Prostate gland (tissue), 2 donors: ENCODE results near the gene THBS1. TPM values are rescaled to one million over a fixed set of nuclear protein-coding genes. Genes with fewer than 3 reads are reported as not detected.

Source experiments
- DNase-seq: peaks from one replicate; pipeline ENCODE4 v3.0.0-alpha.2; 2019; ENCODE audit warnings: low spot score
- H3K27ac ChIP-seq, 2 donors: fragments of 200-600 bp; sonication (generic); 2 replicates each; pipeline ENCODE4 v1.5.1; 2017 to 2019
- H3K27me3 ChIP-seq: fragments of 200-600 bp; sonication (generic); replicated peaks from 2 replicates; pipeline ENCODE4 v1.5.1; 2019; ENCODE audit not compliant: insufficient read depth
- H3K36me3 ChIP-seq, 2 donors: fragments of 200-600 bp; sonication (generic); 1 replicate in 1 of 2; 2 replicates in 1 of 2; pipeline versions ENCODE4 v1.5.1 to v1.8.1; 2017 to 2019
- H3K4me1 ChIP-seq: fragments of 200-600 bp; sonication (generic); replicated peaks from 2 replicates; pipeline ENCODE4 v1.5.1; 2019
- H3K4me3 ChIP-seq, 2 donors: fragments of 200-600 bp; sonication (generic); 2 replicates each; pipeline ENCODE4 v1.5.1; 2017 to 2019
- H3K9me3 ChIP-seq: fragments of 200-600 bp; sonication (generic); 2 replicates; pipeline ENCODE4 v1.5.1; 2017
- CTCF ChIP-seq, 4 experiments: fragments of 200-600 bp in 2 of 4; fragments of 450-650 bp in 2 of 4; sonication (generic) in 2 of 4; IDR thresholded peaks; 1 replicate in 3 of 4; 2 replicates in 1 of 4; pipeline ENCODE4 v1.5.1; 2016 to 2019; ENCODE audit warnings: antibody characterized with exemption in 4 of 4, mild to moderate bottlenecking in 2 of 4, moderate library complexity in 2 of 4
- POLR2A ChIP-seq: fragments of 450-650 bp; IDR thresholded peaks from one replicate; pipeline ENCODE4 v1.6.1; 2016; ENCODE audit warnings: antibody characterized with exemption, mild to moderate bottlenecking
- POLR2AphosphoS5 ChIP-seq: sonication (generic); formaldehyde crosslinking; IDR thresholded peaks from one replicate; pipeline ENCODE4 v1.6.1; 2017; ENCODE audit warnings: antibody characterized with exemption
- WGBS: methylation state at CpG from one replicate; pipeline ENCODE4 v1.1.5; 2018; 5-methylcytosine and 5-hydroxymethylcytosine counted together
- intact Hi-C: fragments of 100-400 bp; cut with DNase I; formaldehyde crosslinking; loops from one replicate; pipeline ENCODE4 v1.14.2; 2022
- total RNA-seq, 2 donors: library from RNA; depleted of rRNA; stranded (reverse); fragments of >200 nt; gene quantifications; one replicate each; pipeline ENCODE4 v1.1.0, GENCODE V29; 2016

Gene THBS1
- total RNA-seq, 2 donors from 2014 or later = 50.1 to 95.7 TPM

DNA sequence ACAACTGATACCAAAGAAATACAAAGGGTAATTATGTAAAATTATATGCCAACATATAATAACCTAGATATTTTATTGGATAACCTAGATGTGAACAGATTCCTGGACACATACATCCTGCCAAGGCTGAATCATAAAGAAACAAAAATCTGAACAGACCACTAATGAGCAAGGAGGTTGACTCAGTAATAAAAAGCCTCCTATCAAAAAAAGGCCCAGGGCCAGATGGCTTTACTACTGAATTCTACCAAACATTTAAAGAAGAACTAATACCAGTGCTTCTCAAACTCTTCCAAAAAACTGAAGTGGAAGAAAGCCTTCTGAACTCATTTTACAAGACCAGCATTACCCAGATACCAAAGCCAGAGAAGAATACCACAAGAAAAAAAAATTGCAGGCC lies 32.4 kb downstream of the THBS1 start:
- TF ChIP-seq POLR2A (no peak), CTCF (IDR thresholded peaks at IDR 0.05) (no peak), POLR2AphosphoS5 (no peak)
- no peak for DNase-seq
- Histone ChIP-seq H3K4me3 (no peak overlapping the region), H3K9me3 (no peaks in the 10 kb centered on the region), H3K4me1 (no peaks in the 10 kb centered on the region), H3K36me3 (no peaks in the 10 kb centered on the region), H3K27ac (no peak overlapping the region), H3K27me3 (no peaks in the 10 kb centered on the region)
- intact Hi-C loops = no loop called here

DNA sequence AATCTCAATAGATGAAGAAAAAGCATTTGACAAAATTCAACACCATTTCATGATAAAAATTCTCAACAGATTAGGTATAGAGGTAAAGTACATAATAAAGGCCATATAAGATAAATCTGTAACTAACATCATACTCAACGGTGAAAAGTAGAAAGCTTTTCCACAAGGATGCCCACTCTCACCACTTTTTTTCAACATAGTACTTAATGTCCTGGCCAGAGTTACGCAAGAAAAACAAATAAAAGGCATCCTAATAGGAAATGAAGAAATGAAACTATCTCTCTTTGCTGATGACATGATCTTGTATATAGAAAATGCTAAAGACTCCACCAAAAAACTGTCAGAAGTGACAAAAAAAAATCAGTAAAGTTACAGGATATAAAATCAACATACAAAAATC lies 33.0 kb downstream of the THBS1 start:
- DNase-seq = no peak
- no peak overlapping the region for H3K4me3 ChIP-seq
- no peak overlapping the region for H3K27ac ChIP-seq
- no peaks in the 10 kb centered on the region for H3K27me3 ChIP-seq
- H3K36me3 ChIP-seq = no peaks in the 10 kb centered on the region
- intact Hi-C loops = no loop called here
- TF ChIP-seq CTCF (IDR thresholded peaks at IDR 0.05) (no peak), POLR2AphosphoS5 (no peak), POLR2A (no peak)
- H3K9me3 ChIP-seq = no peaks in the 10 kb centered on the region
- no peaks in the 10 kb centered on the region for H3K4me1 ChIP-seq
- WGBS = 89% methylated on average over 2 of the region's 2 CpGs

GRCh38 chr15:39616731-39617455 lies 36.0 kb downstream of the THBS1 start:
- H3K27ac ChIP-seq = no peak overlapping the region
- no peak for TF ChIP-seq POLR2A
- no peak for TF ChIP-seq POLR2AphosphoS5
- TF ChIP-seq CTCF (IDR thresholded peaks at IDR 0.05) = no peak
- intact Hi-C loops = no loop called here
- H3K36me3 ChIP-seq = no peaks in the 10 kb centered on the region
- H3K4me3 ChIP-seq = no peak overlapping the region
- DNase-seq = no peak
- H3K9me3 ChIP-seq = no peaks in the 10 kb centered on the region
- 90% methylated on average over 6 of the region's 6 CpGs for WGBS
- no peaks in the 10 kb centered on the region for H3K4me1 ChIP-seq
- H3K27me3 ChIP-seq = no peaks in the 10 kb centered on the region

DNA sequence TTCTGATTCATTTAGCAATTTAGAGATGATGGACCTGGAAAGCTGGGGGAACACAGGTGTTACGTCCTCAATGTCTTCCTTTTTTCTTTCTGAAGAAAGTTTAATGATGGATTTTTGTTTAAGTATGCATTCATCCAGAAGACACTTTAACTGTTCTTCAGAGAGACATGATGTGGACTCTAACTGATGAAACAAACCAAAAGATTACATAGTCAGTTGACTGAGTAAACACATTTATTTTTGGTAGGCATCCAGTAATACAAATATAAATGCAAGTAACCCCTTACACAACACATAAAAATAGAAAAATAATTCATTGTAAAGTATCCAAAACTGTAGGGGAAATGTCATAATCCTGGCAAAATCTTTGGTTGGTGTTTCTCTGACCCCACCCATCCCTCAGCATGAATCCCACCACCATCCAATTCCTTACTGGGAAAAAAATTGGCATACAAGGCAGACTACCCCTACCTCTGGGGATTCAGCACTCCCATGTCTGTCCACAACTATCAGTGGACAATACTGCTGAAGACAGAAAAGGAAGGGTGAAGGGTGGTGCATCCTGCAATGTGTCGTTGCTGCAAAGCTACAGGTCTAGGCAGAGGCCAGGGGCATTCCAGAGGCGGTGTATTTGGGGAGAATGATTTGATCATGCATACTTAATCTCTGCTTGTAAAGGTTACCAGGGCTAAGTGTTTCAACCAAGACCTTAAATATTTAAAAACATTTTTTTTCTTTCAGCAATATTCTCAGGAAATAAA lies 37.4 kb downstream of the THBS1 start:
- Histone ChIP-seq H3K27me3 (no peaks in the 10 kb centered on the region), H3K4me3 (no peak overlapping the region), H3K9me3 (no peaks in the 10 kb centered on the region), H3K4me1 (no peaks in the 10 kb centered on the region), H3K36me3 (no peaks in the 10 kb centered on the region), H3K27ac (no peak overlapping the region)
- intact Hi-C loops = no loop called here
- TF ChIP-seq CTCF (IDR thresholded peaks at IDR 0.05) = no peak
- peak; percentile 20 for TF ChIP-seq POLR2AphosphoS5
- WGBS = 50% methylated on average over 3 of the region's 3 CpGs
- no peak for DNase-seq

- Histone ChIP-seq H3K4me1 (no peaks in the 10 kb centered on the region), H3K27ac (no peak overlapping the region), H3K36me3 (no peaks in the 10 kb centered on the region), H3K9me3 (no peaks in the 10 kb centered on the region), H3K27me3 (no peaks in the 10 kb centered on the region), H3K4me3 (no peak overlapping the region)
- DNase-seq = no peak
- intact Hi-C loops = no loop called here
- WGBS = 95% methylated on average over 1 of the region's 1 CpG
- TF ChIP-seq POLR2A (no peak), CTCF (IDR thresholded peaks at IDR 0.05) (no peak), POLR2AphosphoS5 (no peak)
Observed at GRCh38 chr15:39621210-39621609, 40.3 kb downstream of the THBS1 start.
